Neutrophil (primary cell): ENCODE measurements around the gene KRR1.

Experiments used
- H3K27ac ChIP-seq: fragments of 200-600 bp; sonication (generic); 2 replicates; pipeline ENCODE4 v1.5.1; 2016; ENCODE audit warnings: mild to moderate bottlenecking, moderate library complexity
- H3K27me3 ChIP-seq: fragments of 200-600 bp; sonication (generic); 2 replicates; pipeline ENCODE4 v1.6.0; 2016; ENCODE audit warnings: mild to moderate bottlenecking
- H3K36me3 ChIP-seq: fragments of 200-600 bp; sonication (generic); 2 replicates; pipeline ENCODE4 v1.5.1; 2017
- H3K4me1 ChIP-seq, 2 experiments: fragments of 200-600 bp in 1 of 2; sonication (generic) in 1 of 2; 1 replicate in 1 of 2; 2 replicates in 1 of 2; pipeline versions ENCODE4 v1.5.1 to v1.6.1; 2013 to 2016; ENCODE audit warnings: low read depth in 1 of 2, low read length in 1 of 2, mild to moderate bottlenecking in 1 of 2, moderate library complexity in 1 of 2; ENCODE audit not compliant: control insufficient read depth in 1 of 2, insufficient read depth in 1 of 2
- H3K4me3 ChIP-seq, 2 experiments: fragments of 200-600 bp in 1 of 2; sonication (generic) in 1 of 2; 1 replicate in 1 of 2; 2 replicates in 1 of 2; pipeline ENCODE4 v1.5.1; 2013 to 2016; ENCODE audit warnings: low read depth in 1 of 2, low read length in 1 of 2, mild to moderate bottlenecking in 1 of 2, moderate library complexity in 1 of 2
- H3K9me3 ChIP-seq: fragments of 200-600 bp; sonication (generic); 2 replicates; pipeline ENCODE4 v1.5.1; 2016
- TF ChIP-seq, protein P1 (sequence below): fragments of 200-600 bp; sonication (generic); IDR thresholded peaks from 2 replicates; pipeline ENCODE4 v1.5.1; 2016; ENCODE audit warnings: antibody characterized with exemption

KRR1 gene

DNA sequence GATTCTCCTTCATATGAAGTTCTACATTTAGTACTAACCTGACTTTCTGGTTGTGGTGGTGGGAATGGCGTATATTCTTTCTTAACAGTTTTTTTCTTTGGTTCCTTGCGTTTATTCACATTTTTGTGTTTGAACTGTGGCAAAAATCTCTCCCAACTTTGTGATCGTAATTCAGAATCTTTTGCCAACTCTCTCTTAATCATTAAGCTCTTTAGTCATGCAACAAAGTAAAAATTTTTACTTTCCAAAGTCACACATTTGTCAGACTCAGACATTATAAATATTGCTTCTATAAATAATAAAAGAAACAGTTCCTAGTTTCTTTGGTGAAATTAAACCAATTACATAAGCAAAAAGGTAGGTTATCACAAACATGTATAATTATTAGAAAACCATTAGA is 7.5 kb downstream of the KRR1 start:
- no peak overlapping the region for H3K4me3 ChIP-seq
- TF ChIP-seq, protein P1, sequence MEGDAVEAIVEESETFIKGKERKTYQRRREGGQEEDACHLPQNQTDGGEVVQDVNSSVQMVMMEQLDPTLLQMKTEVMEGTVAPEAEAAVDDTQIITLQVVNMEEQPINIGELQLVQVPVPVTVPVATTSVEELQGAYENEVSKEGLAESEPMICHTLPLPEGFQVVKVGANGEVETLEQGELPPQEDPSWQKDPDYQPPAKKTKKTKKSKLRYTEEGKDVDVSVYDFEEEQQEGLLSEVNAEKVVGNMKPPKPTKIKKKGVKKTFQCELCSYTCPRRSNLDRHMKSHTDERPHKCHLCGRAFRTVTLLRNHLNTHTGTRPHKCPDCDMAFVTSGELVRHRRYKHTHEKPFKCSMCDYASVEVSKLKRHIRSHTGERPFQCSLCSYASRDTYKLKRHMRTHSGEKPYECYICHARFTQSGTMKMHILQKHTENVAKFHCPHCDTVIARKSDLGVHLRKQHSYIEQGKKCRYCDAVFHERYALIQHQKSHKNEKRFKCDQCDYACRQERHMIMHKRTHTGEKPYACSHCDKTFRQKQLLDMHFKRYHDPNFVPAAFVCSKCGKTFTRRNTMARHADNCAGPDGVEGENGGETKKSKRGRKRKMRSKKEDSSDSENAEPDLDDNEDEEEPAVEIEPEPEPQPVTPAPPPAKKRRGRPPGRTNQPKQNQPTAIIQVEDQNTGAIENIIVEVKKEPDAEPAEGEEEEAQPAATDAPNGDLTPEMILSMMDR, result no peak
- H3K27ac ChIP-seq, result no peak overlapping the region
- H3K9me3 ChIP-seq, result no peaks in the 10 kb centered on the region
- H3K27me3 ChIP-seq, result no peaks in the 10 kb centered on the region
- no peaks in the 10 kb centered on the region for H3K4me1 ChIP-seq
- peaks cover 86% of the 10 kb centered on the region for H3K36me3 ChIP-seq

DNA sequence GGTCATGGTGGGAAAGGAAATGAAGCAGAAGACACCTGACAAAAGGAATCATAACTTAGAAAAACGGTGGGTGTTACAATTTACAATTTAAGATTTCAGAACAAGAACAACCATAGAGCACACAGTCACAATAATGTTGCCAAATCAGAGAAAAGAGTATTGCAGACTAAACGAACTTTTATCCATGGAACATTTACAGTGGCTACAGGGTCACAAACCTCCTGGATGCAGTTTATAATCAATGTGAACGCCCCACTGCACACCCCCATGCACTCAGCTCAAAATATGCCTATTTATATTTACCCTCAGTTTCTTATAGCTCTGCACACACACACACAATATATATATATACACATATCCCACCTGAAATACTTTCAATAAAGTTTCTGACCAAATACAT is 8.0 kb downstream of the KRR1 start:
- H3K27ac ChIP-seq, result no peak overlapping the region
- TF ChIP-seq, protein P1, result no peak
- H3K4me3 ChIP-seq, result no peak overlapping the region
- no peaks in the 10 kb centered on the region for H3K27me3 ChIP-seq
- no peaks in the 10 kb centered on the region for H3K4me1 ChIP-seq
- no peaks in the 10 kb centered on the region for H3K9me3 ChIP-seq
- H3K36me3 ChIP-seq, result peaks cover 86% of the 10 kb centered on the region

DNA sequence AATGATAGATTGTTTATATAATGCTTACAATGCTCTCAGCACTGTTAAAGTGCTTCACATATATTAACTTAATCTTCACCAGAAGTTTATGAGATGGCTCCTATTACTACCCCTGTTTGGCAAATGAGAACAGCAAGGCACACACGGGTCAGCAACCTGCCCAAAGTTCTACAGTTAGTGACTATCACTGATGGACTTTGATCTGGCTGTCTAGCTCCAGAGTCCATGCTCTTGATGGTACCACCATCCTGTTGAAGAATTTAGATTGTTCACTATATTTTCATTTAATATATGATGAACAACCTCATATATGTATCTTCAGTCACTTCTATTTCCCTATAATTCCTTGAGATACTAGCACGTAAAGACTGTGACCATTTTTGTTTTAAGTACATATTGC is 20.2 kb downstream of the KRR1 start:
- Histone ChIP-seq H3K36me3 (peaks cover 100% of the 10 kb centered on the region), H3K27me3 (no peaks in the 10 kb centered on the region), H3K4me3 (no peak overlapping the region), H3K9me3 (no peaks in the 10 kb centered on the region), H3K27ac (no peak overlapping the region), H3K4me1 (no peaks in the 10 kb centered on the region)
- TF ChIP-seq, protein P1, result no peak

DNA sequence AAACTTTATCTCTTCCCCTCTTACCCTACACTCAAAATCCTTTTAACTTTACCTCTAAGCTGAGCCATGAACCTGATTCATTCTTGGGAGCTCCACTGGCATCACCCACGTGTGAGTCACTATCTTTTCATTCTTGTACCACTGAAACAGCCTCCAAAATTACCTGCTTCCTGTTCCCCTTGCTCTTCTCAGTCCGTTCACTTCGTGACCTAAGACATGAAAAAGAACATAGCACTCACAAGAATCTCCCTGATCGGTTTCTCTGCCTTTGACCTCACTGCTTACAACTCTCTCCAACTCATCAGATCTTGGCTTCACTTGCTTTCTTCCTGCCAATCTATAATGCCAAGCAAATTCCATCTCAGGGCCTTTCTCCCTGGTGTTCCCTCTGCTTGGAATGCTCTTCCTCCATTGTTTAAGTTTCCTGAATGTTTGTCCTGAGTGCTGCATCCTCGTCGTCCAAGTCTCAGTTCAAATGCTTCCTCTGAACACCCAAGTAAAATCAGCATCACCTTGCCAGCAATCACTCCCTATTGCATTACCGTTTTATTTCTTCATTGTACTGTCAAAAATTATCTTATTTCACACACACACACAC is 21.7 kb downstream of the KRR1 start:
- TF ChIP-seq, protein P1, result no peak
- H3K9me3 ChIP-seq, result no peaks in the 10 kb centered on the region
- peaks cover 97% of the 10 kb centered on the region for H3K36me3 ChIP-seq
- H3K4me3 ChIP-seq, result no peak overlapping the region
- H3K27ac ChIP-seq, result peak overlapping the region; percentile 3
- H3K4me1 ChIP-seq, result peaks cover 5 to 11% of the 10 kb centered on the region in 2 experiments
- H3K27me3 ChIP-seq, result no peaks in the 10 kb centered on the region

DNA sequence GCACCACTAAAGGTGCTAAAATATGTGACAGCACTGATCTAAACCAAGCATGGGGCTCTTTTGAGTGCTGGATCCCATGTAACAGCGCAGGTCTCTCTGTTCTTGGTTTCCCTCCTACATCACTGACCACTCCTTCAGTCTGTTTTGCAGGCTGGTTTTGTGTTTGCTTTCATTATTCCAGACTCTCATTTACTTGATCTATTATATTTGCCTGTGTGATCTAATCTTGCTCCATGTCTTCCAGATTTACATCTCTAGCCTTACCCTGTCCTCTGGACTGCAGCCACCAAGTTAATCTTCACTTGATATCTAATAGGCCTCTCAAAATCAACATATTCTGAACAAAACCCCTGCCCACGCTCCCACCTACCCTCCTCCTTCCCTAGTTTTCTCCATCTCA is 22.2 kb downstream of the KRR1 start:
- Histone ChIP-seq H3K27me3 (no peaks in the 10 kb centered on the region), H3K27ac (peak overlapping the region; percentile 3), H3K9me3 (no peaks in the 10 kb centered on the region), H3K36me3 (peaks cover 97% of the 10 kb centered on the region), H3K4me3 (no peak overlapping the region), H3K4me1 (peaks cover 10 to 16% of the 10 kb centered on the region in 2 experiments)
- TF ChIP-seq, protein P1, result no peak
